OCI-LY3 (cell line): Measurements from ENCODE around the gene ATF6.

Source experiments
- H2AFZ ChIP-seq: fragments of 200-600, 300-600 bp; shearing (Covaris generic); 2 replicates; pipeline ENCODE4 v1.6.0; 2014; ENCODE audit warnings: antibody characterized with exemption, low read depth, low read length
- H3K27ac ChIP-seq: fragments of 200-600, 300-600 bp; sonication (generic); 2 replicates; pipeline ENCODE4 v1.5.1; 2014; ENCODE audit warnings: mild to moderate bottlenecking, low read length, moderate library complexity, mixed read lengths
- H3K27me3 ChIP-seq: fragments of 200-600, 300-600 bp; sonication (generic); 2 replicates; pipeline ENCODE4 v1.6.1; 2014; ENCODE audit warnings: low read depth, low read length, mixed read lengths
- H3K36me3 ChIP-seq: fragments of 200-600, 300-600 bp; sonication (generic); replicated peaks from 2 replicates; pipeline ENCODE3; 2014; ENCODE audit warnings: low read depth, low read length, mixed read lengths
- H3K4me1 ChIP-seq: fragments of 300-600, 200-600 bp; sonication (generic); 2 replicates; pipeline ENCODE4 v1.6.1; 2014; ENCODE audit warnings: low read length, mixed read lengths
- H3K4me2 ChIP-seq: fragments of 200-600, 300-600 bp; sonication (generic); 2 replicates; pipeline ENCODE4 v1.6.1; 2014; ENCODE audit warnings: low read length, mixed read lengths
- H3K4me3 ChIP-seq: fragments of 300-600, 200-600 bp; sonication (generic); 2 replicates; pipeline ENCODE4 v1.5.1; 2014; ENCODE audit warnings: antibody characterized with exemption, mild to moderate bottlenecking, low read length, moderate library complexity
- H3K79me2 ChIP-seq: fragments of 300-600, 200-600 bp; shearing (Covaris generic); 2 replicates; pipeline ENCODE4 v1.6.1; 2014; ENCODE audit warnings: mild to moderate bottlenecking, low read length, mixed read lengths
- H3K9ac ChIP-seq: fragments of 300-600, 200-600 bp; shearing (Covaris generic); 2 replicates; pipeline ENCODE4 v1.6.0; 2014; ENCODE audit warnings: mild to moderate bottlenecking, low read length, moderate library complexity
- H3K9me3 ChIP-seq: fragments of 200-600, 300-600 bp; shearing (Covaris generic); 2 replicates; pipeline ENCODE4 v1.6.1; 2014; ENCODE audit warnings: low read length, mixed read lengths; ENCODE audit not compliant: insufficient read depth
- H4K20me1 ChIP-seq: fragments of 200-600, 300-600 bp; sonication (generic); 2 replicates; pipeline ENCODE4 v1.6.1; 2016; ENCODE audit warnings: low read length, mixed read lengths; ENCODE audit not compliant: insufficient read depth
- CTCF ChIP-seq: fragments of 200-600, 300-600 bp; sonication (generic); IDR thresholded peaks from 2 replicates; pipeline ENCODE4 v1.5.1; 2014; ENCODE audit warnings: antibody characterized with exemption, low read length, low read depth
- EZH2phosphoT487 ChIP-seq: fragments of 200-600 bp; shearing (Covaris generic); IDR thresholded peaks from 2 replicates; pipeline ENCODE4 v1.6.1; 2018; ENCODE audit warnings: antibody characterized with exemption, mixed run types, low read depth

ATF6 gene

GRCh38 chr1:161770250-161770649, 4.1 kb downstream of the ATF6 start:
- peaks cover 26% of the 10 kb centered on the region for H4K20me1 ChIP-seq
- no peak overlapping the region for H3K4me2 ChIP-seq
- no peaks in the 10 kb centered on the region for H3K27me3 ChIP-seq
- H3K9me3 ChIP-seq = no peaks in the 10 kb centered on the region
- no peak overlapping the region for H2AFZ ChIP-seq
- no peak overlapping the region for H3K27ac ChIP-seq
- H3K36me3 ChIP-seq = no peaks in the 10 kb centered on the region
- peaks cover 10% of the 10 kb centered on the region for H3K4me1 ChIP-seq
- H3K79me2 ChIP-seq = peaks cover 87% of the 10 kb centered on the region
- no peak overlapping the region for H3K9ac ChIP-seq
- H3K4me3 ChIP-seq = no peak overlapping the region
- TF ChIP-seq EZH2phosphoT487 (no peak), CTCF (no peak)

- Histone ChIP-seq H3K4me2 (no peak overlapping the region), H3K27ac (no peak overlapping the region), H3K4me1 (peaks cover 8% of the 10 kb centered on the region), H3K36me3 (no peaks in the 10 kb centered on the region), H3K4me3 (no peak overlapping the region), H4K20me1 (peaks cover 35% of the 10 kb centered on the region), H3K9ac (no peak overlapping the region), H2AFZ (no peak overlapping the region), H3K27me3 (no peaks in the 10 kb centered on the region), H3K9me3 (no peaks in the 10 kb centered on the region), H3K79me2 (peaks cover 93% of the 10 kb centered on the region)
- TF ChIP-seq EZH2phosphoT487 (no peak), CTCF (no peak)
Observed at GRCh38 chr1:161771161-161771560, 5.0 kb downstream of the ATF6 start.

GRCh38 chr1:161771973-161772372, 5.9 kb downstream of the ATF6 start:
- no peak overlapping the region for H3K4me2 ChIP-seq
- H3K9me3 ChIP-seq = no peaks in the 10 kb centered on the region
- H3K27ac ChIP-seq = no peak overlapping the region
- H4K20me1 ChIP-seq = peaks cover 42% of the 10 kb centered on the region
- H2AFZ ChIP-seq = no peak overlapping the region
- H3K27me3 ChIP-seq = no peaks in the 10 kb centered on the region
- H3K9ac ChIP-seq = no peak overlapping the region
- H3K79me2 ChIP-seq = peaks cover 93% of the 10 kb centered on the region
- H3K36me3 ChIP-seq = no peaks in the 10 kb centered on the region
- peaks cover 5% of the 10 kb centered on the region for H3K4me1 ChIP-seq
- no peak overlapping the region for H3K4me3 ChIP-seq
- TF ChIP-seq EZH2phosphoT487 (no peak), CTCF (no peak)

GRCh38 chr1:161772397-161772796, 6.3 kb downstream of the ATF6 start:
- Histone ChIP-seq H4K20me1 (peaks cover 46% of the 10 kb centered on the region), H3K4me3 (no peak overlapping the region)

More at GRCh38 chr1:161772397-161772796, 6.3 kb downstream of the ATF6 start:
- Histone ChIP-seq H3K79me2 (peaks cover 93% of the 10 kb centered on the region), H3K4me1 (peaks cover 5% of the 10 kb centered on the region), H3K27me3 (no peaks in the 10 kb centered on the region), H3K4me2 (no peak overlapping the region), H3K9me3 (no peaks in the 10 kb centered on the region), H3K36me3 (no peaks in the 10 kb centered on the region), H2AFZ (no peak overlapping the region), H3K9ac (no peak overlapping the region), H3K27ac (no peak overlapping the region)
- TF ChIP-seq EZH2phosphoT487 (no peak), CTCF (no peak)
